ENCODE data around the gene WDR47.
"Not testable (repeated sequence)": the region's sequence is repeated elsewhere in the genome, so short reads cannot be mapped to it uniquely, and the experiment has no call there.

WDR47 gene

DNA sequence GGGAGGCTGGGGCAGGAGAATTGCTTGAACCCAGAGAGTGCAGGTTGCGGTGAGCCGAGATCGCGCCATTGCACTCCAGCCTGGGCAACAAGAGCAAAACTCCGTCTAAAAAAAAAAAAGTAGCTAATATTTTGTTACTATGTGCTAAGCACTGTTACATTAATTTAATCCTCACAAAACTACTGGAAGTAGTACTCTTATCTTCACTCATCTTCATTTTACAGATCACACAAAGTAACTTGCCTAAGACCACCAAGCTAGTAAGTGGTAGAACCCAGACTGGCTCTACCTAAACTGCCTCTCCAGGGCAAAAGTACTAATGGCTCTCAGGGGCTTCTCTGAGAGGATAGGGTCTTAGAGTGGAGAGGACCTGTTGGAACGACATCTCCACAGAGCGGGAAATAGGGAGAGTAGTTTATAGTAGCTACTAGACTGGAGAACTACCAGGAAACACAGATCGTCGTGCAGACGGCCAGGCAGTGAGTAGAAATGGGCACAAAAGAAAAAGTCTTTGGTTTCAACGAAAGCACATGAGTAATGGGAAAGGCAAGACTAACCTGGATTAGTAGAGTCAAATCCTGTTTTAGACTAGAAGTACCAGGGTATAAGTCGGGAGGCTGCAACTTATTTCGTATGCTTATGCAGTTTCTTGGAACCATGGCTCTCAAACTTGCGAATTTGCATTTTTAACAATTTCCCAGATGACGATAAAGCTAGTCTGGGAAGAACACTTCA, 80.0 kb downstream of the WDR47 start:
- DNase-seq = no peak

DNA sequence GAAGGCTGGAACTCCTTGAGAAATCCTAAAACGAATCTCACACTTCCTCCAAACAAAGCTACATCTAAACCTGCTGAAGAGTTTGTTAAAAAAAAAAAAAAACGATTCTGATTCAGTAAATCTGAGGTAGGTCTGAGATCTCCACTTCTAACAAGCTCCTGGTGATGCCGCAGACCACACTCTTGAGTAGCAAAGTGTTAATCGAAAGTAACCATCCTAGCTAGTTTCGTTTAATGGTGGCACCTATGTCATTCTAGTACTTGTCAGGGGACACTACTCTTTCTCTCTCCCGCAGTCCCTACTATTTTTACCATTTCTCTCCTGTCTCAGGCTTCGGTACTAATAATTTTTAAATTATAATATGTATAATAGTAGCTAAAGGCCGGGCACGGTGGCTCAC, 80.7 kb downstream of the WDR47 start:
- DNase-seq = no peak

- DNase-seq = no peak
These were observed 81.2 kb downstream of the WDR47 start for GRCh38 chr1:108960719-108961118.

- no peak for DNase-seq
These were observed 84.0 kb downstream of the WDR47 start for GRCh38 chr1:108957888-108958287.

- no peak for DNase-seq
These were observed 86.0 kb downstream of the WDR47 start for GRCh38 chr1:108955881-108956280.

DNA sequence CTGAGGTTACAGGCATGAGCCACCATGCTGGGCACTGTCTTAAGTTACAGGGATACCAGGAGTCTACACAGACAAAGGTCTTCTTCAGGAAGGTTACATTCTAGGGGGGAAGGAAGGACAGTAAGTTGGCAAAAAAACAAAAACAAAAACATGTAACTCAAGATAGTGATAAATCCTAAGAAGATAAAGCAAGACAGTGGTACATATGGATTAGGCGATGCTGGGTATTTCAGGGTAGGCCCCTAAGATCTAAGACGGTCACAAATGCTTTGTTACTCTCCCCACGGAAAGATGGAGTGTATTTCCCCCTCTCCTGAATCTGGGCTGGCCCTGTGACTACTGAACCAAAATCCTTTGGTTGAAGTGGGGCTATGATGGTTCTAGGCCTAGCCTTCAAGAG, 86.8 kb downstream of the WDR47 start:
- DNase-seq = no peak

DNA sequence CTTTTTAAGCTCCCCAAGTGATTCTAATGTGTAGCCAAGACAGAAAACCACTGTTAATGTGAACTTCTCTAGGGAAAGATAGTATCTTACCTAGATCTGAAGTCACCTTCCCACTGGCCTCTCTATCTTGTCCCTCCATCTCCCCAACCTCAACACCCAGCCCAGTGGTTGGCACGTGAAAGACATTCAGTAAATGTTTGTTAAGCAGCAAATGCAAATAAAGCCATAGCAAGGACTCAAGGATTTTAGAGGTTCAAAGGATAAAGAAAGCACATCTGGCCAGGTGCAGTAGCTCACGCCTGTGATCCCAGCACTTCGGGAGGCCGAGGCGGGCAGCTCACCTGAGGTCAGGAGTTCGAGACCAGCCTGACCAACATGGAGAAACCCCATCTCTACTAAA, 88.5 kb downstream of the WDR47 start:
- no peak for DNase-seq

GRCh38 chr1:108951242-108951641, 90.7 kb downstream of the WDR47 start:
- DNase-seq = no peak

- no peak for DNase-seq
These were observed 92.9 kb downstream of the WDR47 start for GRCh38 chr1:108949044-108949443.

- no peak for DNase-seq
These were observed 93.9 kb downstream of the WDR47 start for GRCh38 chr1:108947871-108948525.

DNA sequence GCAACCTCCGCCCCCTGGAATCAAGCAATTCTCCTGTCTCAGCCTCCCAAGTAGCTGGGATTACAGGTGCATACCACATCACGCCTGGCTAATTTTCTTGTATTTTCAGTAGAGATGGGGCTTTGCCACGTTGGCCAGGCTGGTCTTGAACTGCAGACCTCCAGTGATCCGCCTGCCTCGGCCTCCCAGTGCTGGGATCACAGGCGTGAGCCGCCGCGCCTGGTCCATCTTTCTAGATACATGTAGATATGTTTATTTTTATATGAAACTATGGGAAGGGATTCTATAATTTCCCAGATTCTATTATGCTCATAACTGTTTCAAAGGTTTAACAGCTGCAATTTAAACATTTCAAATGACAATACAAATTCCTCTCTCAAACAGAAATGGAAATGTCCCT, 105.7 kb downstream of the WDR47 start:
- no peak for DNase-seq

DNA sequence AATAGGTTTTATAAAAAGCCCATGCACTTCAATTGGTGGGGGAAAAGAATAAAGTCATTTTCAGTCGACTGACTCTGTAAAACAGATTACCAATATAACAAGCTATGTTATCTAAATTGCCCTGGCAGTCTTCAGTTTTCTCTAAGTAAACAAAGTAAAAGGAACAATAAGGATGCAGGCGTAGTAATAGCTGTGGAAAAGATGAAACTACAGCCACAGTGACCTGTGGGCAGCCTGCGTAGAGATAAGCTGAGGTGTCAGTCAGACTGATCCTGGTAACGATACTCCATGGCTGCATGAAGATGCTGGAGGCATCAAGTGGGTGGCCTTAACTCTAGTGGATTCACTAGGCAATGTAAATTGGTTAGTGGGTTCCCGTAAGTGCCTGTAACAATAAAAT, 108.0 kb downstream of the WDR47 start:
- DNase-seq = no peak

DNA sequence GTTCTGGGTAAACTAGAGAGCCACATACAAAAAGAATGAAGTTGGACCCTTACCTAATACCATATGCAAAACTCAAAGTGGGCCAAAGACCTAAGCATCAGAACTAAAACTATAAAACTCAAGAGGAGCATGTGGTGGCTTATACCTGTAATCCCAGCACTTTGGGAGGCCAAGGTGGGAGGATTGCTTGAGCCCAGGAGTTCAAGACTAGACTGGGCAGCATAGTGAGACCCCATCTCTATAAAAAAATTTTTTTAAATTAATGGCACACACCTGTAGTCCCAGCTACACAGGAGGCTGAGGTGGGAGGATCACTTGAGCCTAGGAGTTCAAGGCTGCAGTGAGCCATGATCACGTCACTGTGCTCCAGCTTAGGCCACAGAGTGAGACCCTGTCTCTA, 114.3 kb downstream of the WDR47 start:
- DNase-seq = not testable (repeated sequence)

- no peak for DNase-seq
These were observed 116.0 kb downstream of the WDR47 start for GRCh38 chr1:108925920-108926319.
